ENCODE measurements around the gene SMARCAL1.
A peak's percentile ranks its signal among the peaks of the same experiment; 100 is the strongest.
"Not testable (repeated sequence)": the region's sequence is repeated elsewhere in the genome, so short reads cannot be mapped to it uniquely, and the experiment has no call there.

Gene SMARCAL1

DNA sequence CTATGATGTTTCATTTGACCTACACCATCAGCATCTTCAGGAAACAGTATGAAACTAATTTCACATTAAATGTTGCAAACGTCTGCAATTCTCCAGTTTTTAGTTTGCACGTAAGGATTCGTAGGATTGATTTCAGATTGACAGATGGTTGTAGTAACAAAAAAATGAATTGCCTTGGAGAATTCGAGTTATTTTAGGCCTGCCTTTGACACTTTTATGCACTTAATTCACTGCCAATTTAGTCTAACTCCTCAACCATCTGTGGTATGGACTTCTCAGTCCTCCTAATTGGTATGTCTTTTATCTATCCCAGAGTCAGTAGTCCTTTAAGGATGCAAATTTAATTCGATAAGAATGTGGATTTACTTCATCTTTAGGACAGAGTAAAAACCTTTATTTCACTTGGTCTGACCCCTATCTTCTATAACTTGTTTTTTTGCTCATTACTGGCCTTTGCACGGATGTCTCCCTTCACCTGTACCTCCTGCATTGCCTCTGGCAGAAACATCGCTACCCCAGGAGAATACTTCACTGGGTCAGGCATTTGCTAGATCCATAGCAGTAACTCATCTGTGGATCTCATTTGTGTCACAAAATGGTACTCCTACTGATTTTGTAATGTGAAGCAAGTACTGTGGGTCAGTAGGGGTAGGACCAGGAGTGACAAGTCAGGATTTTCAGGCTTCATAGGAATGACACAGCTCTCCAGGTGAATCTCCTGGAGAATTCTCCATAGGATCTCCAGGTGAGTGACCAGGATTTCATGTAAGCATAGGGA lies 90.3 kb downstream of the SMARCAL1 start:
- no peak for DNase-seq

DNA sequence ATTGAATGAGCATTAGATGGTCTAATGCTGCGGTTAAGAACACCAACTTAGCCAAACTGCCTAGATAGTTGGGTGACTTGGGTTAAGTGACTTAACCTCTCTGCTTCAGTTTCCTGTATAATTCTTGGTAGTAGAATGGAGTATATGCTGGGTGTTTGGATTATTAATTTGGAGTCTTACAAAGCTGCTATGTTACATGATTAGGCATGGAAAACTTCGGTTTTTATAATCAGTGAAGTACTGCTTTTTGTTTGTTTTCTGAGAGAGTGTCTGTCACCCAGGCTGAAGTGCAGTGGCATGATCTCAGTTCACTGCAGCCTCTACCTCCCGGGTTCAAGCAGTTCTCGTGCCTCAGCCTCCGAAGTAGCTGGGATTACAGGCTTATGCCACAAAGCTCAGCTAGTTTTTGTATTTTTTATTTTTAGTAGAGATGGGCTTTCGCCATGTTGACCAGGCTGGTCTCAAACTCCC lies 90.9 kb downstream of the SMARCAL1 start:
- DNase-seq = no peak

DNA sequence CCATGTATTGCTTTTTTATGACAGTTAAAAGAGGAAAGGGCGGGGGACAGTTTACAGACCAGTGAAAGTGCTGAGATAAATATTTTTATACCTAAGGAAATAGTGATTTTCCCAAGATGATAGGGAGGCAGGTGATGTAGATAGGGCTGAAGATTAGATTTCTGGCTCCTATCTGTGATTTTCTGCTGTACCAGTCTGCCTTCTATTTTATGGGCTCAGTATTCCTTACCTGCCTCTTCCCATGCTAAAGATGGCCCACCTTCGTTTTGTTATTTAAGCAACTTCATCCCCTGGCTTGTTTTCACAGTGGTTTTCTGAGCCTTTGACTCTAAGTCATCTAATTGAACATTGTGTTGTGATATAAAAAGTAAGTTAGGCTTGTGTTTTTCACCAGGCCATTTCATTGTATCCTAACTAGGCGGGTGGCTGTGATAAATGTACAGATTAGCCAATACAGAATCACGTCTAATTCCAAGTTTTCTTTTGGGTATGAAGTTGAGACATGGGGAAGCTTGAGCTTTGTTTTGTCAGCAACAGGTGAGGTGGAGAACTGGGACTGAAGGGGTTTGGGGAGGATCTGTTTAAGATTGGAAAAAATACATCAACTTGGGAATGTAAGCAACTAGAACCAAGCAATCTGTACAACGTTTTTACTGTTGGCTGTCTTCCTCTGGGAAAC lies 91.6 kb downstream of the SMARCAL1 start:
- DNase-seq = no peak

DNA sequence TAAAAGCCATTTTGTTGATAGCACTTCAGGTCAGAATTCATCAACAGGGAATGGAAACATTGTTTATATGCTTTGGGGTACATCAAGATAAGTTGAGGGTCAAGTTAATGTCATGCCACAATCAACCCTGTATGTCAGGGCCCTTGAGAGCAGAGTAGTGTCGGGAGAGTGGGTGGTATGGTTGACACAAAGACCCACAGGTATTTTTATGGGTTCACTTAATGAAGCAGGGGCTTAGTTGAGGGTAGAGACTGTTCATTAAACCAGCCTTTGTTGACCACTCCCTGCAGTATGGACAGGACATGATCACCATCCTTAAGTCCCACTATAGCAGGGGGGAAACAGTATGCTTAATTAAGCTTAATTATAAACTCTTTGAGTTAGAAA lies 92.1 kb downstream of the SMARCAL1 start:
- DNase-seq = no peak

DNA sequence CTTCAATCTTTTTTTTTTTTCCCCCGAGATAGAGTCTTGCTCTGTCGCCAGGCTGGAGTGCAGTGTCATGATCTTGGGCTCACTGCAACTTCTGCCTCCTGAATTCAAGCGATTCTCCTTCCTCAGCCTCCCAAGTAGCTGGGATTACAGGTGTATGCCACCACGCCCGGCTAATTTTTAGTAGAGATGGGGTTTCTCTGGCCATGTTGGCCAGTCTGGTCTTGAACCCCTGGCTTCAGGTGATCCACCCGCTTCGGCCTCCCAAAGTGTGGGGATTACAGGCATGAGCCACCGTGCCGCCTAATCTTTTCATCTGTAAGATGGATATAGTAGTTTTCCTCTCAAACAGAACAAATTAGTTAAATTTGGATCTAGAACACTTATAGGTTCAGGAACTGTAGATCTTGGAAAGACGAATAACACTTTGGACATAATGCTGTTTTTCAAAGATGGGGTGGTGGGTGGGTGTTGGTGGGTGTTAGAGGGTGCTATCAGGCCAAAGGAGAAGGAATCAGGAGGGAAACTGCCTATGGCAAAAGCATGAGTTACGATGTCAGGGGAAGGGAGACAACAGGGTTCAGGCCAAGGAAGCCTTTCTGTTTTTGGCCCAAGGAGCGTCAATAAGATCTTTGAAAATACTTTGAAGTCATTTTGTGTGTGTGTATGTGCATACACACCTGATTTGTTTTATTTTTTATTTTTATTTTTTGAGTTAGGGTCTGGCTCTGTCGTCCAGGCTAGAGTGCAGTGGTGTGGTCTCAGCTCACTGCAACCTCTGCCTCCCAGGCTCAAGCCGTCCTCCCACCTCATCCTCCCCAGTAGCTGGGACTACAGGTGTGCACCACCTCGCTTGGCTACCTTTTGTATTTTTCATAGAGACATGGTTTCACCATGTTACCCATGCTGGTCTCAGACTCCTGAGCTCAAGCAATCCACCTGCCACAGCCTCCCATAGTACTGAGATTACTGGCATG lies 93.1 kb downstream of the SMARCAL1 start:
- no peak for DNase-seq

DNA sequence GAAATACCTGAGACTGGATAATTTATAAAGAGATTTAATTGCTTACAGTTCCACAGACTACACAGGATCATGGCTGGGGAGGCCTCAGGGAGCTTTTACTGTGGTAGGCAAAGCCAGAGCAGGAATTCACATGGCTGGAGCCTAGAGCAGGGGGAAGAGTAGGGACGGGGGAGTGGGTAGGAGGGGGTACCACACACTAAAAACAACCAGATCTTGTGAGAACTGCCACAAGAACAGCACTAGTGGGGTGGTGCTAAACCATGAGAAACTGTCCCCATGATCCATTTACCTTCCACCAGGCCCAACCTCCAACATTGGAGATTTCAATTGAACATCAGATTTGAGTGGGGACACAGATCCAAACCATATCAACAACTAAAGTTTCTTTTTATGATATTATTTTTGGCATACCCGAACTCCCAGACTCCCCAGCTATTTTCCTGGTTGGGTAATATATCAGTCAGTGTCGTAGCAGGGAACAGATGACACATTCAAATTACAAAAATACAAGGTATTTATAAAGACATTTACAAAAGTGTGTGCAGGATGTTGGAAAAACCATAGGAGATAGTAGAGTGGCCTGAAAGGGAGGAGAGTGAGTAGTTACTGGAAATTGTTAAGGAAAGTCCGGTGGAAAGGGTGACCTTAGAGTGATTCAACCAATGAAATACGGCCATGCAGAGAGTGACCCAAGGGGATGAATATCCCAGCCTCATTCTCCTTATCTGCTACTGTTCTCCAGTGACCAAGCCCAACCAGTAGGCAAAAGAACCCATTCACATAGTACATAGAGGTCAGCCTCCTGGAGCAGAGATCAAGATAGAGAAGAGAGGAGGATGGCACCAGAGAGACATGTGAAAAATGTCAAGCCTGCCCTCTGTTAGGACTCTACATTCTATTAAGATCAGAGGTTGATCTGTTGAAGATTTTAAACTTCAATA lies 95.2 kb downstream of the SMARCAL1 start:
- DNase-seq = no peak

DNA sequence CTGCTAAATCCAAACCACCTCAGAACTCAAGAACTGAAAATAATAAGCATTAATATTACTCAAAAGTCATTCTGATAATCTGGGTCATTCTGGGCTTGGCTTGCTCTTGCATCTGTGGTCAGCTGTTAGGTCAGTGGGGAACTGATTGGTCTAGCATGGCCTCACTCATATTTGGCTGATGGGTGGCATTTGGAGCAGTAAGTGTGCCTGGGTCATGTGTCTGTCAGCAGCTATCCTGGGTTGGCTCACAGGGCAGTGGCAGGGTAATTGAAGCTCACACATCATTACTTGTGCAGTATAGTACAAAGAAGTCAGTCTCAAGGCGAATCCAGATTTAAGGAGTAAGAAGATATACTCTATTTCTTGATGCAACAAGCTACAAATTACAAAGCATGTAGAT lies 95.9 kb downstream of the SMARCAL1 start:
- DNase-seq = no peak

DNA sequence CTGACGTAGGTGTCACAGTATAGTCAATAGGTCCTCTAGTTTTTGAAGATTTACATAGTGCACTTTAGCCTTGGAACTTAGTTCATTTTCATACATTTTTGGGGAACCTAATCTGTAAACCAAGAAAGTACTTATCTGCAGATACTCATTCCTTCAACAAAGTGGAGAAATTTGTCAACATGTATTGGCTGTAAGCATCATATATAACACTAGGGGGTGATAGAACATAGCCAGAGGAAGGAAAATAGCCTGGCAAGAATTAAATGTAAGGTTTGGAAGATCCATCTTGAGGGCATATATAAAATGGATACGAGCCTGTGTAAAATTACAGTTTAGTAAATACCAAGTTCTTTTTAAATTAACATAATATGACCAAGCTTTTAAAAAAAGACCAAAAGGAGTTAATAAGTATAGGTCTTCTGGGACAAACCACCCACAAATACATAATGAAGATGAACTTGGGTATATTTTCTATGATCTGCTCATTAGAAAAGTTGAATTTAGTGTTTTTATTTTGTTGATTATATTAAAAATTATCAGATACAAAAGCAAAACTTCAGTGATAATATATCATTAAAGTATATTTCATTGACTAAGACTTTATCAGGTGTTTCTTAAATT lies 104.6 kb downstream of the SMARCAL1 start:
- peak in 1 of 6 experiments; percentile 18 for DNase-seq

DNA sequence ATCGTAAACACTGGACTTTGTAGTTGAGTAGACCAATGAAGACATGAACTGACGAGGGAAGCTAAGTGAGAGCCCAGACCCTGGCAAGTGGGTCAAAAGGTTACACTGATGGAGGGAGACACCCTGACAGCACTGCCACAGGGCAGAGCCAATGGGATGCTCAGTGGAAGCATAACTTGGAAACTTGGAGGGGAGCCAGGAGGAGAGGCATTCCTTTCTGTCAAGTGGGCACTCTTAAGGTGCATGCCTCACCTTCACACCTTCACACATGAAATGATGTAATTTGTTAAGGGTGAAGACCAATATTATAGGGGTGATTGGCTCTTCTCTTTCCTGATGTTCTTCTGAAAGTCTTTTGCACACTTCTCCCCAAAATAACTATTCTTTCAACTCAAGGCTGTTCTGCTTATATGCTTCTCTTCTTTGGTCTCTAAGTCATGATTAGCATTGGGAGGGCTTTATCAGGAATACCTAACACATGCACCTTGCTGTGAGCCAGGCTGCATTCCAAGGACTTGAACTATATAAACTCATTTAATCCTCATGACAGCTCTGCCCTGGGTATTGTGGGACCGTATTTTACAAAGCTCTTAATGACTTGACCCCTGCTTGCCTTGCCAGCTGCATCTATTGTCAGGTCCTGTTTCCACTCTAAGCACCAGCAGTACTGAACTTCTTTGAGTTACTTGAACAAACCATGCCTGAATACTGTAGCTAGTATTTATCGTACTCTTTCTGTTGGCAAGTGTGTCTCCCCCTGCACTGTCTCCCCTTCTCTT lies 105.4 kb downstream of the SMARCAL1 start:
- no peak for DNase-seq

DNA sequence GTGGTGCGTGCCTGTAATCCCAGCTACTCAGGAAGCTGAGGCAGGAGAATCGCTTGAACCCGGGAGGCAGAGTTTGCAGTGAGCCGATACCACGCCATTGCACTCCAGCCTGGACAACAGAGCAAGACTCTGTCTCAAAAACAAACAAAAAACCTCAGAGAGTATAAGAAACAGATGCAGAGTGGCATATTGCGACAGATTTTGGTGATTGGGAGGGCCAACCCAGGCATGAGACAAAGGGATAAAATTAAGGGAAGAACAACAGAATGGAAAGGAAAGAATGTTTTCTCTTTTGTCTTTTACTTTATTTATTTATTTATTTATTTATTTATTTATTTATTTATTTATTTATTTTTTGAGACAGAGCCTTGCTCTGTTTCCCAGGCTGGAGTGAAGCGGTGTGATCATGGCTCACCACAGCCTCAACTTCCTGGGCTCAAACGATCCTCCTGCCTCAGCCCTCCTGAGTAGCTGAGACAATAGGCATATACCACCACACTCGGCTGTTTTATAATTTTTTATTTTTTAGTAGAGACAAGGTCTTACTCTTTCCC lies 106.4 kb downstream of the SMARCAL1 start:
- DNase-seq = not testable (repeated sequence)

DNA sequence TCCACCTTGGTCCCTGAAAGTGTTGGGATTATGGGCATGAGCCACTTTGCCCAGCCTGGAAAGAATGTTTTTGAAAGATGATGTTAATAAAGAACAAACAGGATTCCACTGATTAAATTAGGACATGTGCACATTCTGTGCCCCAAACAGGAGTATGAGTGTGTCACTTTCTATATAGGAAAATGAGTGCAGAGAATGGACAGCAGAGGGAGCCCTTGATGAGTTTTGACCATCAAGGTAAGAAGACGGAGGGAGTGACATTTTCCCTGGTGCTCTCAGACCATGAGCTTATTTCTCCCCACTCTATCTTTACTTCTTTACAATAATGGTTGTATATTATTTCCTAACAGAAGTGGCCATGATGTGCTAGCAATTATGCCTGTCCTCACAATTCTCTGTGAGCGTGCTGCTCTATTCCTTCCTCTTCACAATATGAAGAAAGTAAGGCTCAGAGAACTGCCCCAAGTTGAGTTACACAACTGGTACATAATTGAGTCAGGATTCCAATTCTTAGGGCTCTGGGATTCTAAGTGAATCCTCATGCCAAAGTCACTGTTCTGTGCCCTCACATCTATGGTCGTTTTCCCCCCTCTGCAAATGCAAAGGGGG lies 107.0 kb downstream of the SMARCAL1 start:
- peak in 4 of 6 experiments; percentile 1 to 51 (median 30) for DNase-seq

DNA sequence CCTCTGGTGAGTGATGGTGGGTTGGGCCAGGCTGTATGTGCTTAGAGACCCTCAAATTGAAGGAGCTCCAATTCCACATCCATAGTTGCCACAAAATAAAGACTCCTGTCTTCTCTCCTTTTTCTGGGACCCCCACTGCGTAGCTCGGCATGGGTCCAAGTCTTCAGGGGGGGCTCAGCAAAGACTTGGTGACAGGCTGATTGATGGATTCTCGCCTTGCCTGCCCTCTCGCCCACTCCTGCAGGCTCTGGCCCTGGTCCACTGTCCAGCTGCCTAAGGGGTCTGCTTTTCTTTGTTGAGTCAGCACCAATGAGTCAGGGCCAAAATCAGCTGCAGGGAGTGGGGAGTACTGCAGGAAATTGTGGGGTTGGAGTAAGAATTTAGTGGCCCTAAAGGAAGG lies 107.8 kb downstream of the SMARCAL1 start:
- DNase-seq = no peak

DNA sequence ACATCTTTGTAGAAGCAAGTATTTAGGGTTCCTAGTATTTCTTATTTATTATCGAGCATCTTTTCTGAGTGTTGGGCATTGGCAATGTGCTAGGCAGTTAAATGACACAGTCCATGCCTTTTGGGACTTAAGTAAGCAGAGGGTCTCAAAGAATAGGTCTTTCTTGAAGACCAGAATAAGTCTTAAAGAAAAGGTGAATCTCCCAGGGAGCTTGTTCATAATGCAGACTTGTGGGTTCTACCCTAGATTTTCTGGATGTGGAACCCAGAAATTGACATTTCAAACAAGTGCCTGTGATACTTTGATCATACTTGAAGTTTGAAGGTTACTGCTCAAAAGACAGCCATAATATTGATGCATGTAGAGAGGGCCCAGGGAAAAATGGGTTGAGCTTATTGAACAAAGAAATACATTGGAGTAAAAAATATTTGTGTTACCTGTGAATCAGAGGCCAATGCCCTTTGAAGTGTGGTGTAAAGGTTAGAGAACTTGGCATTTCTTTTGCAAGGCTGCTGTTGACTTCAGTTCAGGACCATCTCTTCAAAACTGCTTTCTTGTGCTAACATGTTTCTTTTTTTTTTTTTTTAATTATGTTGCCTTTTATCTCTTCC lies 110.7 kb downstream of the SMARCAL1 start:
- DNase-seq = no peak

DNA sequence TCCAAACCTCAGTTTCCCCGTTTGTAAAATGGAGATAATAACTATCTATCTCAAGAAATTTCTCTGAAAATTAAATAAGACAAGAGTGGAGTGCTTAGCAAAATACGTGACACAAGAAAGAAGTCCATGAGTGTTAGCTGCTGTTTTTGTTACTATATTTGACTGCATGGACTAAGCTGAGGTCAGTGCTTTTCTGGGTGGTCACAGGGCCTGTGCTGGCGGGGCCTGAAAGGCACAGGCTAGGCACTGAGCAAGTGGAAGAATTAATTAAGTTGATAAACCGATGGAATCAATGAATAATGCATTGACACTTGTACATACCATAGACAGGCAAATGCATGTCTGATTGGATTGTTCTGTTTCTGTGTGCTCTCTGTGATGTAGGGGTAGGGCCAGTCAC lies 113.7 kb downstream of the SMARCAL1 start:
- no peak for DNase-seq

DNA sequence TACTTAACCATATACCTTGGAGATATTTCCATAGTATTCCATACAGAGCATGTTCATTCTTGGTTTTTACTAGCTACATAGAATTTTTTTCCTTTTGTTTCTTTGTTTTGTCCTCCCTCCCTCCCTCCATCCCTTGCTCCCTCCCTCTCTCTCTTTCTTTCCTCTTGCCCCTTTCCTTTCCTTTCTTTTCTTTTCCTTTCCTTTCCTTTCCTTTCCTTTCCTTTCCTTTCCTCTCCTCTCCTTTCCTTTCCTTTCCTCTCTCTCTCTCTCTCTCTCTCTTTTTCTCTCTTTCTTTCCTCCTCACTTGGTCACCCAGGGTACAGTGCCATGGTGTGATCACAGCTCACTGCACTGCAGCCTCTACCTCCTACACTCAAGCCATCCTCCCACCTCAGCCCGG lies 114.7 kb downstream of the SMARCAL1 start:
- no peak for DNase-seq

DNA sequence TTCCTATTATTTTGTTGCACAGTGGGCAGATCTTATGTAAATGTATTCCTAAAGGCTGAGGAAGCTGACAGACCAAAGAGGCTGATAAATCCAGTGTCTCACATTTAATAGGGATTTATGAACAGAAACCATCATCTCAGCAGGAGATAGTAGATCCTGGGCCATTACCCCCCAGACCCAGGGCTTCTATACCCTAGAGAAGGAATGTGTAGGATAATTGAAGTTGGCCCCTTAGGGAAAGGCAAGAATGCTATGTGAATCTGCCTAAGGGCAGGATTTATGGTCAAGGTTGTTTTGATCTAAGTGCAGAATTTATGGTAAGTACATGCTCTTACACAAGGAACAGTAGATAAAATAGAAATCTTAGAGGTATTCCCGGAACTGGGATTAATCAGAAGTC lies 115.3 kb downstream of the SMARCAL1 start:
- DNase-seq = no peak

DNA sequence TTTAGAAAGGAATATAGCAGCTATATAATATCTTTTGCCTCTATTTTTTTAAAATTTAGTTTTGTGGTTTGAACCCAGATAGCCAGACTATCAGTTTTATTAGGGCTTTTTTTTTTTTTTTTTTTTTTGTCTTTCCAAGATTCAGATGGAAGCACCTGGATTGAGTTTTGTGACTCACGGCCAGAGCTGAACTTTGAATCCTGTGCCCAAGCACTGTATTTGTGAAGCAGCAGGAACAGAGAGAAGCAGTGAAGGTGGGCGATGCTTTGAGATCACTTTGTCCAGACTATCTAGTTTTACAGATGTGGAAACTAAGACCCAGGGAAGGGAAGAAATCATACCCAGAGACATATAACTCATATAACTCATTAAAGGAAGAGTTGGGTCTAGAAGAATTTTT lies 120.3 kb downstream of the SMARCAL1 start:
- no peak for DNase-seq
